Neural cell (in vitro differentiated cells): ENCODE data around the gene TAS1R2.

Source experiments
- TF ChIP-seq, protein P1 (sequence below): fragments of 450-650 bp; IDR thresholded peaks from 2 replicates; pipeline ENCODE4 v1.5.1; 2014; ENCODE audit warnings: antibody characterized with exemption, mild to moderate bottlenecking, moderate library complexity; ENCODE audit not compliant: poor library complexity, severe bottlenecking
- TF ChIP-seq, protein P2 (sequence below): IDR thresholded peaks from 2 replicates; pipeline ENCODE4 v1.6.1; 2012; ENCODE audit warnings: borderline replicate concordance

DNA sequence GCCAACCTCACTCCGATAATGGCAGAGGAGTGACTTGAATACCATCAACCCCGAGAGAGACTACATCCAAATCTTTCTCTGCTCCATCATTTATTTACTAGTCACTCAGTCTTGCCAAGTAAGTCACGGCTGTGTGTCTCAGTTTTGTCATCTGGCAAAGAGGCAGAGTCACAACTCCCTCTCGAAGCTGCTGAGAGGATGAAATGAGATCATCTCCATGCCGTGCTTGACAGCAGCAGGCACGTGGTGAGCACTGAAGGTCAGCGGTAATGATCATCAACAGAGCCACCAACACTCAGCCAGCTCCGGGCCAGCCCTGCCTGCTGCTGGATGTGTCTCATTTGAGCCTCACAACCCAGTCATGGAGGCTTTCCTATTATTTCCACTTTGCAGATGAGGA is 23.0 kb upstream of the TAS1R2 start:
- TF ChIP-seq, protein P1, sequence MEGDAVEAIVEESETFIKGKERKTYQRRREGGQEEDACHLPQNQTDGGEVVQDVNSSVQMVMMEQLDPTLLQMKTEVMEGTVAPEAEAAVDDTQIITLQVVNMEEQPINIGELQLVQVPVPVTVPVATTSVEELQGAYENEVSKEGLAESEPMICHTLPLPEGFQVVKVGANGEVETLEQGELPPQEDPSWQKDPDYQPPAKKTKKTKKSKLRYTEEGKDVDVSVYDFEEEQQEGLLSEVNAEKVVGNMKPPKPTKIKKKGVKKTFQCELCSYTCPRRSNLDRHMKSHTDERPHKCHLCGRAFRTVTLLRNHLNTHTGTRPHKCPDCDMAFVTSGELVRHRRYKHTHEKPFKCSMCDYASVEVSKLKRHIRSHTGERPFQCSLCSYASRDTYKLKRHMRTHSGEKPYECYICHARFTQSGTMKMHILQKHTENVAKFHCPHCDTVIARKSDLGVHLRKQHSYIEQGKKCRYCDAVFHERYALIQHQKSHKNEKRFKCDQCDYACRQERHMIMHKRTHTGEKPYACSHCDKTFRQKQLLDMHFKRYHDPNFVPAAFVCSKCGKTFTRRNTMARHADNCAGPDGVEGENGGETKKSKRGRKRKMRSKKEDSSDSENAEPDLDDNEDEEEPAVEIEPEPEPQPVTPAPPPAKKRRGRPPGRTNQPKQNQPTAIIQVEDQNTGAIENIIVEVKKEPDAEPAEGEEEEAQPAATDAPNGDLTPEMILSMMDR: no peak
- TF ChIP-seq, protein P2, sequence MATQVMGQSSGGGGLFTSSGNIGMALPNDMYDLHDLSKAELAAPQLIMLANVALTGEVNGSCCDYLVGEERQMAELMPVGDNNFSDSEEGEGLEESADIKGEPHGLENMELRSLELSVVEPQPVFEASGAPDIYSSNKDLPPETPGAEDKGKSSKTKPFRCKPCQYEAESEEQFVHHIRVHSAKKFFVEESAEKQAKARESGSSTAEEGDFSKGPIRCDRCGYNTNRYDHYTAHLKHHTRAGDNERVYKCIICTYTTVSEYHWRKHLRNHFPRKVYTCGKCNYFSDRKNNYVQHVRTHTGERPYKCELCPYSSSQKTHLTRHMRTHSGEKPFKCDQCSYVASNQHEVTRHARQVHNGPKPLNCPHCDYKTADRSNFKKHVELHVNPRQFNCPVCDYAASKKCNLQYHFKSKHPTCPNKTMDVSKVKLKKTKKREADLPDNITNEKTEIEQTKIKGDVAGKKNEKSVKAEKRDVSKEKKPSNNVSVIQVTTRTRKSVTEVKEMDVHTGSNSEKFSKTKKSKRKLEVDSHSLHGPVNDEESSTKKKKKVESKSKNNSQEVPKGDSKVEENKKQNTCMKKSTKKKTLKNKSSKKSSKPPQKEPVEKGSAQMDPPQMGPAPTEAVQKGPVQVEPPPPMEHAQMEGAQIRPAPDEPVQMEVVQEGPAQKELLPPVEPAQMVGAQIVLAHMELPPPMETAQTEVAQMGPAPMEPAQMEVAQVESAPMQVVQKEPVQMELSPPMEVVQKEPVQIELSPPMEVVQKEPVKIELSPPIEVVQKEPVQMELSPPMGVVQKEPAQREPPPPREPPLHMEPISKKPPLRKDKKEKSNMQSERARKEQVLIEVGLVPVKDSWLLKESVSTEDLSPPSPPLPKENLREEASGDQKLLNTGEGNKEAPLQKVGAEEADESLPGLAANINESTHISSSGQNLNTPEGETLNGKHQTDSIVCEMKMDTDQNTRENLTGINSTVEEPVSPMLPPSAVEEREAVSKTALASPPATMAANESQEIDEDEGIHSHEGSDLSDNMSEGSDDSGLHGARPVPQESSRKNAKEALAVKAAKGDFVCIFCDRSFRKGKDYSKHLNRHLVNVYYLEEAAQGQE: no peak
